Measurements from ENCODE around the gene EDA. TPM values are rescaled to one million over a fixed set of nuclear protein-coding genes. Genes with fewer than 3 reads are reported as not detected.

The EDA gene
- total and polyA plus RNA-seq, 2 of the 13 experiments (the other 11 are each of a cell fraction or from before 2014, with no cell fraction given), result 8.8 to 11.2 TPM

- Histone ChIP-seq H3K36me3 (replicated peaks in 1 of 2; ENCODE audit: control insufficient read depth in 1 of 2, insufficient read depth in 2 of 2, low read length in 2 of 2) (no peaks in the 10 kb centered on the region), H2AFZ (ENCODE audit: low read length) (no peak overlapping the region), H3K27me3 (ENCODE audit: control insufficient read depth in 1 of 2, insufficient read depth in 2 of 2, low read length in 2 of 2) (no peaks in the 10 kb centered on the region), H3K9ac (ENCODE audit: insufficient read depth, low read depth, low read length) (no peak overlapping the region), H3K4me3 (replicated peaks in 1 of 3; ENCODE audit: insufficient read depth in 1 of 3, low read depth in 2 of 3, low read length in 3 of 3) (no peak overlapping the region), H4K20me1 (ENCODE audit: insufficient read depth, low read length) (no peaks in the 10 kb centered on the region), H3K9me3 (ENCODE audit: low read length) (no peaks in the 10 kb centered on the region), H3K4me1 (ENCODE audit: insufficient read depth, low read length) (no peaks in the 10 kb centered on the region), H3K4me2 (ENCODE audit: low read depth, low read length) (no peak overlapping the region), H3K27ac (ENCODE audit: extremely low read length, insufficient read depth, low read length) (no peak overlapping the region), H3K79me2 (ENCODE audit: insufficient read depth, low read length) (no peaks in the 10 kb centered on the region)
- ChIA-PET CTCF (ENCODE audit: low intra/inter-chr PET ratio, low total read pairs) (no interaction called here), POLR2A (no interaction called here)
- no peak for ATAC-seq
- in situ Hi-C loops (cut with HindIII; ENCODE audit: extremely low pct_ligation_motif_present, low pct_unique_long_range_greater_than_20kb) (no loop called here), intact Hi-C loops (cut with micrococcal nuclease; ENCODE audit: unreplicated experiment) (no loop called here)
- no peak for DNase-seq (ENCODE audit: low spot score)
- FAIRE-seq, result no peak
- BruUV-seq (replicated peaks), result no TSS peak
- no peak for TF ChIP-seq MIER2 (CRISPR knock-in tag; IDR thresholded peaks at IDR 0.05)
- peak; percentile 30; the same call in 1 of the 2 replicates for TF ChIP-seq RARA (CRISPR knock-in tag; IDR thresholded peaks at IDR 0.05)
- 75% methylated on average over 4 of the region's 4 CpGs for WGBS (ENCODE audit: low lambda C conversion rate)
These were observed 406.7 kb downstream of the EDA start for GRCh38 chrX:70022616-70023015.

GRCh38 chrX:70025464-70025863, 409.6 kb downstream of the EDA start:
- ChIA-PET POLR2A (no interaction called here), CTCF (ENCODE audit: low intra/inter-chr PET ratio, low total read pairs) (no interaction called here)
- intact Hi-C loops (cut with micrococcal nuclease; ENCODE audit: unreplicated experiment), result no loop called here
- Histone ChIP-seq H3K4me1 (ENCODE audit: insufficient read depth, low read length) (no peaks in the 10 kb centered on the region), H3K79me2 (ENCODE audit: insufficient read depth, low read length) (no peaks in the 10 kb centered on the region), H3K9ac (ENCODE audit: insufficient read depth, low read depth, low read length) (no peak overlapping the region), H3K27ac (ENCODE audit: extremely low read length, insufficient read depth, low read length) (no peak overlapping the region), H3K36me3 (replicated peaks in 1 of 2; ENCODE audit: control insufficient read depth in 1 of 2, insufficient read depth in 2 of 2, low read length in 2 of 2) (no peaks in the 10 kb centered on the region), H3K4me3 (replicated peaks in 1 of 3; ENCODE audit: insufficient read depth in 1 of 3, low read depth in 2 of 3, low read length in 3 of 3) (no peak overlapping the region), H4K20me1 (ENCODE audit: insufficient read depth, low read length) (no peaks in the 10 kb centered on the region), H3K4me2 (ENCODE audit: low read depth, low read length) (no peak overlapping the region), H2AFZ (ENCODE audit: low read length) (no peak overlapping the region), H3K9me3 (ENCODE audit: low read length) (no peaks in the 10 kb centered on the region), H3K27me3 (ENCODE audit: control insufficient read depth in 1 of 2, insufficient read depth in 2 of 2, low read length in 2 of 2) (no peaks in the 10 kb centered on the region)
- no peak for FAIRE-seq
- in situ Hi-C loops (cut with HindIII; ENCODE audit: extremely low pct_ligation_motif_present, low pct_unique_long_range_greater_than_20kb), result no loop called here
- BruUV-seq (replicated peaks), result no TSS peak
- WGBS (ENCODE audit: low lambda C conversion rate), result 83% methylated on average over 1 of the region's 1 CpG
- TF ChIP-seq GPN1 (CRISPR knock-in tag; IDR thresholded peaks at IDR 0.05; ENCODE audit: borderline replicate concordance) (no peak), ZNF430 (CRISPR knock-in tag; IDR thresholded peaks at IDR 0.05) (no peak), CREBL2 (CRISPR knock-in tag; IDR thresholded peaks at IDR 0.05; ENCODE audit: borderline replicate concordance) (no peak), HDAC2 (CRISPR knock-in tag; IDR thresholded peaks at IDR 0.05) (no peak), CHCHD3 (CRISPR knock-in tag; IDR thresholded peaks at IDR 0.05) (no peak), NPAS2 (CRISPR knock-in tag; IDR thresholded peaks at IDR 0.05; ENCODE audit: borderline replicate concordance) (no peak), ZNF83 (CRISPR knock-in tag; IDR thresholded peaks at IDR 0.05; ENCODE audit: borderline replicate concordance) (no peak), ZNF326 (CRISPR knock-in tag; IDR thresholded peaks at IDR 0.05; ENCODE audit: borderline replicate concordance) (no peak), EED (CRISPR knock-in tag; IDR thresholded peaks at IDR 0.05) (no peak), ZBTB25 (CRISPR knock-in tag; IDR thresholded peaks at IDR 0.05) (no peak), SYNCRIP (IDR thresholded peaks at IDR 0.05; ENCODE audit: insufficient read depth, low read depth, low read length) (no peak), ATF7-NPFF (CRISPR knock-in tag; IDR thresholded peaks at IDR 0.05; ENCODE audit: low read depth) (no peak), PLRG1 (conservative IDR thresholded peaks at IDR 0.05) (no peak), RARA (CRISPR knock-in tag; IDR thresholded peaks at IDR 0.05) (no peak), ARNT (IDR thresholded peaks at IDR 0.05) (no peak)
- ATAC-seq, result no peak
- DNase-seq (ENCODE audit: low spot score), result no peak
